ENCODE measurements around the gene CCSER2. TPM values are rescaled to one million over a fixed set of nuclear protein-coding genes. Genes with fewer than 3 reads are reported as not detected.

The CCSER2 gene
- polyA plus RNA-seq, 3 donors = 7.4 to 23.3 (median 14.3) TPM

DNA sequence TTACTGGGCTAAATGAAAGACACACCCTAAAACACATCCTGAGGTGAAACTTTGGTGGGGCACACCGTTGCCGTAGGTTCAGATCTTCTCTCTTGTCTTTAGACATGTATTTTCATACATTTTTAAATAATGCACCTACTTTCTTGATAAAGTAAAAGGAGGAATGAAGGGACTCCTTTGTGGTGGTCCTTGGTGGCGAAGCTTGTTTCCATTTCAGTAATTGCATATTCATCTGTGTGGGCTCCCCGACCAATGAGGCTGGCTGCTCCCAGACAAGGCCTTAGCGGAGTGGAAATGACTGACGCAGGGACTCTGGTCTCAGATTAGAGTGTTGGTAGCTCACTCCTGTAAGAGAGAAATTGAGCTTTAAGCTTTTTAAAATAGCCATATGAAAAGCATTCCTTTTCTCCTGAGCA, 815 bp downstream of the CCSER2 start:
- H3K4me3 ChIP-seq (replicated peaks in 1 of 3; ENCODE audit: low read depth in 2 of 3, low read length in 3 of 3) = peak overlapping the region; percentile 57 to 94 (median 74)
- H3K9me3 ChIP-seq (replicated peaks in 1 of 2; ENCODE audit: control insufficient read depth in 1 of 2, insufficient read depth in 1 of 2, low read length in 2 of 2) = no peaks in the 10 kb centered on the region
- H4K20me1 ChIP-seq (ENCODE audit: insufficient read depth, low read length) = peaks cover 11% of the 10 kb centered on the region
- TF ChIP-seq, protein P1, sequence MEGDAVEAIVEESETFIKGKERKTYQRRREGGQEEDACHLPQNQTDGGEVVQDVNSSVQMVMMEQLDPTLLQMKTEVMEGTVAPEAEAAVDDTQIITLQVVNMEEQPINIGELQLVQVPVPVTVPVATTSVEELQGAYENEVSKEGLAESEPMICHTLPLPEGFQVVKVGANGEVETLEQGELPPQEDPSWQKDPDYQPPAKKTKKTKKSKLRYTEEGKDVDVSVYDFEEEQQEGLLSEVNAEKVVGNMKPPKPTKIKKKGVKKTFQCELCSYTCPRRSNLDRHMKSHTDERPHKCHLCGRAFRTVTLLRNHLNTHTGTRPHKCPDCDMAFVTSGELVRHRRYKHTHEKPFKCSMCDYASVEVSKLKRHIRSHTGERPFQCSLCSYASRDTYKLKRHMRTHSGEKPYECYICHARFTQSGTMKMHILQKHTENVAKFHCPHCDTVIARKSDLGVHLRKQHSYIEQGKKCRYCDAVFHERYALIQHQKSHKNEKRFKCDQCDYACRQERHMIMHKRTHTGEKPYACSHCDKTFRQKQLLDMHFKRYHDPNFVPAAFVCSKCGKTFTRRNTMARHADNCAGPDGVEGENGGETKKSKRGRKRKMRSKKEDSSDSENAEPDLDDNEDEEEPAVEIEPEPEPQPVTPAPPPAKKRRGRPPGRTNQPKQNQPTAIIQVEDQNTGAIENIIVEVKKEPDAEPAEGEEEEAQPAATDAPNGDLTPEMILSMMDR (IDR thresholded peaks at IDR 0.05) = no peak
- WGBS (ENCODE audit: insufficient coverage) = no CpG with 5 or more reads among the region's 6 CpGs
- H3K9ac ChIP-seq (ENCODE audit: insufficient read depth, low read length, poor library complexity, severe bottlenecking) = peak overlapping the region; percentile 94
- peak overlapping the region; percentile 86 to 88 for H3K4me3 Mint-ChIP-seq
- H3K79me2 ChIP-seq (ENCODE audit: insufficient read depth, low read length) = peaks cover 32% of the 10 kb centered on the region
- peak overlapping the region; percentile 8 to 89 for H3K27ac ChIP-seq (ENCODE audit: low read depth in 1 of 2, low read length in 2 of 2)
- H3K27me3 ChIP-seq (ENCODE audit: control insufficient read depth in 2 of 2, insufficient read depth in 2 of 2, low read length in 2 of 2) = no peaks in the 10 kb centered on the region
- intact Hi-C loops (cut with micrococcal nuclease) = loop anchor here in 1 of 2 donors (2.0 kb wide), 1 partner anchor 190 kb away; the partner anchor contains the start of gene GHITM
- H3K4me2 ChIP-seq (replicated peaks; ENCODE audit: extremely low read depth, low read length, poor library complexity, severe bottlenecking) = peak overlapping the region; percentile 71
- H3K36me3 Mint-ChIP-seq = no peaks in the 10 kb centered on the region
- H3K36me3 ChIP-seq (replicated peaks in 1 of 2; ENCODE audit: control insufficient read depth in 1 of 2, insufficient read depth in 2 of 2, low read length in 2 of 2) = no peaks in the 10 kb centered on the region
- peaks cover 16 to 21% of the 10 kb centered on the region in 2 donors for H3K4me1 ChIP-seq (ENCODE audit: control insufficient read depth in 1 of 2, insufficient read depth in 2 of 2, low read length in 2 of 2)
- H2AFZ ChIP-seq (ENCODE audit: insufficient read depth, low read depth, low read length, poor library complexity, severe bottlenecking) = peak overlapping the region; percentile 62
- H3K27me3 Mint-ChIP-seq (ENCODE audit: low read depth in 3 of 3) = no peaks in the 10 kb centered on the region
- no peaks in the 10 kb centered on the region for H3K9me3 Mint-ChIP-seq
- peak in 1 of 3 donors; percentile 53 for DNase-seq
- peak overlapping the region; percentile 74 to 90 (median 88) for H3K27ac Mint-ChIP-seq
- H3K4me1 Mint-ChIP-seq = peaks cover 32% of the 10 kb centered on the region

DNA sequence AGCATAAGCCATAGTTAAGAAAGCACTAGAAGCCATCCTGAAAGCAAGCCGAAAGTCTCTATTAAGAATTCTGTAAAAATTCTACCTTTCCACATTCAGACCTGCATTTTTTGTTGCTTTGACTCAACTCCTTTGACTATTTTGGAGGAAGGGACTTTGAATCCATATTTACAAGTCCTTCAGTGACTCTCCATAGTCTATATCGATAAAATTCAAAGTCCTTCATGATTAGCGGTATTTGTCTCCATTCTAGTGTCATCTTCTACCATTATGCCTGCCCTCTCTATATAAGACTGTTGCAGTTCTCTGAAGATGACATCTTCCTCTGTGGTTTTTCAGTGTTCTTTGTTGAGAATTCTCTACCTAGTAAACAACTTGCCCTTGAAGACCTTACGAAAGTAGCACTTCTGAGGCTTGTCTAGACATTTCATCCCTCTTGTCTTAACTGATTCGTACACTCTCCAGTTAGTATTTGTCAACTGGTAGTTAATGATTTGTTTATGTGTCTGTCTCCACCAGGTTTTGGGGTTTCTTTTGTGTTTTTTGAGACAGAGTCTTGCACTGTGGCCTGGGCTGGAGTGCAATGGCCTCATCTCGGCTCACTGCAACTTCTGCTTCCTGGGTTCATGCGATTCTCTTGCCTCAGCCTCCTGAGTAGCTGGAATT, 1.7 kb downstream of the CCSER2 start:
- Histone ChIP-seq H3K9ac (ENCODE audit: insufficient read depth, low read length, poor library complexity, severe bottlenecking) (no peak overlapping the region), H3K4me3 (replicated peaks in 1 of 3; ENCODE audit: low read depth in 2 of 3, low read length in 3 of 3) (no peak overlapping the region), H3K79me2 (ENCODE audit: insufficient read depth, low read length) (peaks cover 32% of the 10 kb centered on the region), H2AFZ (ENCODE audit: insufficient read depth, low read depth, low read length, poor library complexity, severe bottlenecking) (no peak overlapping the region), H3K27ac (ENCODE audit: low read depth in 1 of 2, low read length in 2 of 2) (peak overlapping the region in 1 of 2 donors; percentile 6), H3K4me1 (ENCODE audit: control insufficient read depth in 1 of 2, insufficient read depth in 2 of 2, low read length in 2 of 2) (peaks cover 16 to 21% of the 10 kb centered on the region in 2 donors), H3K9me3 (replicated peaks in 1 of 2; ENCODE audit: control insufficient read depth in 1 of 2, insufficient read depth in 1 of 2, low read length in 2 of 2) (no peaks in the 10 kb centered on the region), H4K20me1 (ENCODE audit: insufficient read depth, low read length) (peaks cover 20% of the 10 kb centered on the region), H3K4me2 (replicated peaks; ENCODE audit: extremely low read depth, low read length, poor library complexity, severe bottlenecking) (no peak overlapping the region), H3K27me3 (ENCODE audit: control insufficient read depth in 2 of 2, insufficient read depth in 2 of 2, low read length in 2 of 2) (no peaks in the 10 kb centered on the region), H3K36me3 (replicated peaks in 1 of 2; ENCODE audit: control insufficient read depth in 1 of 2, insufficient read depth in 2 of 2, low read length in 2 of 2) (no peaks in the 10 kb centered on the region)
- DNase-seq = no peak
- WGBS (ENCODE audit: insufficient coverage) = 25% methylated on average over 1 of the region's 7 CpGs
- Mint-ChIP-seq H3K9me3 (peaks cover 0 to under 1% (median 0%) of the 10 kb centered on the region in 7 donors), H3K4me1 (peaks cover 35% of the 10 kb centered on the region), H3K36me3 (no peaks in the 10 kb centered on the region), H3K27me3 (ENCODE audit: low read depth in 3 of 3) (no peaks in the 10 kb centered on the region), H3K27ac (peak overlapping the region in 2 of 7 donors; percentile 2 to 82), H3K4me3 (peak overlapping the region; percentile 86 to 88)
- TF ChIP-seq, protein P1 (IDR thresholded peaks at IDR 0.05) = no peak
- intact Hi-C loops (cut with micrococcal nuclease) = loop anchor here (2.0 to 5.0 kb wide), 2 partner anchors 191 to 193 kb away; partner anchors contain the start of gene GHITM (in 2 of the 2)

Measured in CD14-positive monocyte (primary cell).